Cardiac muscle cell (in vitro differentiated cells and primary cell): ENCODE measurements around the gene ACAP2. TPM values are rescaled to one million over a fixed set of nuclear protein-coding genes. Genes with fewer than 3 reads are reported as not detected.
A peak's percentile ranks its signal among the peaks of the same experiment; 100 is the strongest.

ENCODE experiments used
- DNase-seq, 2 donors: peaks; one replicate each; pipeline versions ENCODE4 v3.0.0 to v3.0.0-alpha.2; 2010 to 2017; ENCODE audit warnings: low read depth in 1 of 2, low spot score in 1 of 2
- H3K27ac ChIP-seq: fragments of 200-600 bp; sonication (generic); 2 replicates; pipeline ENCODE4 v1.5.1; 2016
- H3K27me3 ChIP-seq: fragments of 200-600 bp; sonication (generic); 2 replicates; pipeline ENCODE4 v1.6.0; 2016; ENCODE audit warnings: control low read depth
- H3K36me3 ChIP-seq: fragments of 200-600 bp; sonication (generic); 2 replicates; pipeline ENCODE4 v1.5.1; 2016; ENCODE audit warnings: control low read depth
- H3K4me1 ChIP-seq: fragments of 200-600 bp; sonication (generic); 2 replicates; pipeline ENCODE4 v1.8.1; 2017; ENCODE audit warnings: low read depth, mild to moderate bottlenecking, mixed run types
- H3K4me3 ChIP-seq: fragments of 200-600 bp; sonication (generic); 2 replicates; pipeline ENCODE4 v1.5.1; 2016; ENCODE audit warnings: mild to moderate bottlenecking
- H3K9me3 ChIP-seq: fragments of 200-600 bp; sonication (generic); 2 replicates; pipeline ENCODE4 v1.5.1; 2017; ENCODE audit warnings: low read depth, mild to moderate bottlenecking, control low read depth
- polyA plus RNA-seq: library from polyadenylated mRNA; unstranded; fragments of >200 nt; fragmentation: Nextera tagmentation; extraction: Ambion mirVana; gene quantifications from 2 replicates; pipeline ENCODE4 v1.2.1, GENCODE V29; 2016
- total RNA-seq: library from RNA; depleted of rRNA; stranded (reverse); fragments of >200 nt; gene quantifications from 2 replicates; pipeline ENCODE4 v1.2.3, GENCODE V29; 2016
- TF ChIP-seq, protein P1 (sequence below): IDR thresholded peaks from 2 replicates; pipeline ENCODE4 v1.5.1; 2012; ENCODE audit warnings: low read depth, mild to moderate bottlenecking, low read length

ACAP2 gene
- total and polyA plus RNA-seq, 2 experiments from 2014 or later, result 36.2 to 44.4 TPM

DNA sequence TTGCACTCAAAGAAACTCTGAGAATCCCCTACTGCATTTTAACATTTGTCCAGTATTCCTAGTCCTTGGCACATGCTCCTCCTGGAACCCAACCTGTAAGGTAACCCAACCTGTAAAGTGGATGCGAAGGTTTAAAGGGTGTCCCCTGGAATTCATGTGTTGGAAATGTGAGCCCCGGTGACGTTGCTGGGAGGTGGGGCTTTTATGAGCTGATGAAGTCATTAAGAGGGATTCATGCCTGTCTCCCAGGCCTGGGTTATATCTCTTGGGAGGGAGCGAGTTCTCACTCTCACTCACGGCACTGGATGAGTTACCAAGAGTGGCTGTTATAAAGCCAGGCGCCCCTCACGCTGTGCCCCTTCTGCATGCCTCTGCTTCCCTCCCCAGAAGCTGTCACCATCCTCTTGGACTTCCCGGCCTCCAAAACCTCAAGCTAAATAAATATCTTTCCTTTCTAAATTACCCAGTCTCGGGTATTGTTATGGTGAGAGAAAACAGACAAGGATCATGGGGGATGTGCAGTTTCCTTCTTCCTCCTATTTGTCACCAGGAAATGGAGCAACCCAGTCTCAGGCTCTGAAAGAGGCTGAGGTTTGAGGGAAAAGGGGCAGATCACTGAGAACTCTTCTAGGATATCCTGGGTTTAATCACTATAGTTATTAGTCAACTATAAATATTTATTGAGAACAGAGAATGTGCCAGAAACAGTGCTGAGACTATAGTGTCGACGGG, 179.5 kb downstream of the ACAP2 start:
- Histone ChIP-seq H3K27me3 (no peaks in the 10 kb centered on the region), H3K4me3 (no peak overlapping the region), H3K36me3 (no peaks in the 10 kb centered on the region), H3K9me3 (no peaks in the 10 kb centered on the region), H3K4me1 (peaks cover 12% of the 10 kb centered on the region), H3K27ac (no peak overlapping the region)
- TF ChIP-seq, protein P1, sequence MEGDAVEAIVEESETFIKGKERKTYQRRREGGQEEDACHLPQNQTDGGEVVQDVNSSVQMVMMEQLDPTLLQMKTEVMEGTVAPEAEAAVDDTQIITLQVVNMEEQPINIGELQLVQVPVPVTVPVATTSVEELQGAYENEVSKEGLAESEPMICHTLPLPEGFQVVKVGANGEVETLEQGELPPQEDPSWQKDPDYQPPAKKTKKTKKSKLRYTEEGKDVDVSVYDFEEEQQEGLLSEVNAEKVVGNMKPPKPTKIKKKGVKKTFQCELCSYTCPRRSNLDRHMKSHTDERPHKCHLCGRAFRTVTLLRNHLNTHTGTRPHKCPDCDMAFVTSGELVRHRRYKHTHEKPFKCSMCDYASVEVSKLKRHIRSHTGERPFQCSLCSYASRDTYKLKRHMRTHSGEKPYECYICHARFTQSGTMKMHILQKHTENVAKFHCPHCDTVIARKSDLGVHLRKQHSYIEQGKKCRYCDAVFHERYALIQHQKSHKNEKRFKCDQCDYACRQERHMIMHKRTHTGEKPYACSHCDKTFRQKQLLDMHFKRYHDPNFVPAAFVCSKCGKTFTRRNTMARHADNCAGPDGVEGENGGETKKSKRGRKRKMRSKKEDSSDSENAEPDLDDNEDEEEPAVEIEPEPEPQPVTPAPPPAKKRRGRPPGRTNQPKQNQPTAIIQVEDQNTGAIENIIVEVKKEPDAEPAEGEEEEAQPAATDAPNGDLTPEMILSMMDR, result no peak
- DNase-seq, result peak in 1 of 2 donors; percentile 14

DNA sequence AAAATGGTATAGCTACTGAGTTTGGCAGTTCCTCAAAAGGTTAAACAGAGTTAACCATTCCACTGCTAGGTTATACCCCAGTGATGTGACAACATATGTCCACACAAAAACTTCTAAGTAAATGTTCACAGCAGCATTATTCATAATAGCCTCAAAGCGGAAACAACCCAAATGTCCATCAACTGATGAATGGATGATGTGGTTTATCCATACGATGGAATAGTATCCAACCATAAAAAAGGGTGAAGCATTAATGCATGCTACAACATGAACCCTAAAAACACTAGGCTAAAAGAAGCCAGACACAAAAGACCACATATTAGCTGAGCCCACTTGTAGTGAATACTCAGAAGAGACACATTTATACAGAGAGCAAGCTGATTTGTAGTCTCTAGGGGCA, 180.9 kb downstream of the ACAP2 start:
- H3K27ac ChIP-seq, result no peak overlapping the region
- no peaks in the 10 kb centered on the region for H3K9me3 ChIP-seq
- TF ChIP-seq, protein P1, result no peak
- H3K4me3 ChIP-seq, result no peak overlapping the region
- peaks cover 12% of the 10 kb centered on the region for H3K4me1 ChIP-seq
- H3K36me3 ChIP-seq, result no peaks in the 10 kb centered on the region
- H3K27me3 ChIP-seq, result no peaks in the 10 kb centered on the region
- DNase-seq, result no peak

DNA sequence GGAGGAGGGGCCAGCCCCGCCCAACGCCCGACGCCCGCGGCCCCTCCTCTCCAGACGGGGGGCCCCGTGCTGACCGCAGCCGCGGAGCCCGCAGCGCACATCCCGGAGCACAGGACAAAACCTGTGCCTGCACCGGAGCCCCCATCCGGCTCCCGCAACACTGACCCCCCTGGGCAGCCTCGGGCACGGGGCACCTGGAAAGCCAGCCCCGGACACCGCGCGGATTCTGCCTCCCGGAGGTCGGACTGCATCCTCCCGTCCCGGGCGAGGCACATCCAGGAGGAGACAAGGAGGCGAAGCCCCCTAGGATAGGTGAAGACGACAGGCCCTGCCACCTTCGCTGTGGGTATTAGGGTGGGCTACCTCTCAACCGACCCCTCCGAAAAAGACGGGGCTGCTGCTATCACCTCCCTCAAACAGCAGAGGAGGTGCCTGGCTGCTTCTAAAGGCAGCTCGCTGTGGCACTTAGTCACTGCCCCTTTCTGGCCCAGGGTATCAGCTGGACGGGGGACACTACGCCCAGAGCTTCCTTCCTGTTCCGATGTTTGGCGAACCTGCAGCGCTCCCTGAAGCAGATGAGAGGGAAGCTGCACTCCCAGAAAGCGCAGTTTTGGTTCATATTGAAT, 182.4 kb downstream of the ACAP2 start:
- DNase-seq, result peak in 1 of 2 donors; percentile 25
- H3K4me3 ChIP-seq, result peak overlapping the region; percentile 58
- no peaks in the 10 kb centered on the region for H3K9me3 ChIP-seq
- TF ChIP-seq, protein P1, result no peak
- peaks cover 12% of the 10 kb centered on the region for H3K4me1 ChIP-seq
- no peak overlapping the region for H3K27ac ChIP-seq
- no peaks in the 10 kb centered on the region for H3K27me3 ChIP-seq
- H3K36me3 ChIP-seq, result no peaks in the 10 kb centered on the region

DNA sequence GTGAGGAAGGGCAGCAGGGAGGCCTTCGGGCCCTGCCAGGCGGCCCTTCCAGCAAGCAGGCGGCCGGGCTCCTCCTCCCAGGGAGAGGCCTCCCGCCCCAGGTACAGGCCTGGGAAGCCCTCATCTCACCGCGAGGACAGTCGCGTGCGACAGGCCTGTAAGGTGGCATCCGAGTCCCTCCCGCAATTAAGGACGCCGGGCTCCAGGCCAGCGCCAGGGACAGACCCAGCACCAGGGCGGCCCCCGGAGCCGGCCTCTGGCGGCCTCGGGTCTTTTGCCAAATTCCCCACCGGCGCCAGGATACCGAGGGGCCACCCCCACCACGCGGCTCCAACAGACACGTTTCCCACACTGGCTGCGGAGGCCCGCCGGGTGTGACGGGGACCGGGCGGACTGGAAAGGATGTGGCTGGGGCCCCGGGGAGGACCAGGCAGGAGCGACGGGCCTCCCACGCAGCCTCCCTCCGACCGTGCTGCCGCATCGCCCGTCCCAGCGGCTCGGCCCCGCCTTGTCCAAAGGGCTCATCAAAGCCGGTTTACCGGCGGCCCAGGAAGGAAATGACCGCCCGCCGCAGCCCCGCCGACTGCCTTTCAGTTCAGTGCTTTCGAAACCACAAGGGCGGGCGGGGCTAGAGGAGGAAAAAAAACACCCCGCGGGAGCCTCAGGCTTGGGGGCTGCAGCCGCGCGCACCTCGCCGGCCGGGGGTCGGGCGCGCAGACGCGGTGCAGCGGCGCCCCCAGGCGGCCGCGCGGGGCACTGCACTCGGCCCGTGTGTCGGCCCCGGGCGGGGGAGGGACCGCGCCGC, 183.1 kb downstream of the ACAP2 start:
- TF ChIP-seq, protein P1, result peak; percentile 27
- no peaks in the 10 kb centered on the region for H3K9me3 ChIP-seq
- DNase-seq, result peak; percentile 93 to 98
- H3K4me3 ChIP-seq, result peak overlapping the region; percentile 58
- H3K27ac ChIP-seq, result peak overlapping the region; percentile 73
- H3K27me3 ChIP-seq, result no peaks in the 10 kb centered on the region
- peaks cover 12% of the 10 kb centered on the region for H3K4me1 ChIP-seq
- no peaks in the 10 kb centered on the region for H3K36me3 ChIP-seq

DNA sequence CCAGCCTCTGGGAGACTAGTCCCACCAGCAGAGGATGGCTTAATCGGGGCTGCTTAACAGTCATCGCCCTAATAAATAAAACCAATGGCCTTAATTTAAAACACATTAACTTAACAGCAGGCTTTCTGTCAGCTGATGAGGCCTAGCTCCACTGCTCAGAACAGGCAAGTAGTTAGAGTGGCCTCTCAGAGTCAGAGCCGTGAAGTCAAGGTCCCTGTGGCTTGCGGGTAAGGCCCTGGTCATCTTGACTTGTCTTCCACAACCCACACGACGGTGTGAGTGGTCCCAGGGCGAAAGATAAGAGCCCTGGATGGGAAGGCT, 183.7 kb downstream of the ACAP2 start:
- Histone ChIP-seq H3K27ac (peak overlapping the region; percentile 73), H3K4me3 (no peak overlapping the region), H3K27me3 (no peaks in the 10 kb centered on the region), H3K9me3 (no peaks in the 10 kb centered on the region), H3K4me1 (peaks cover 12% of the 10 kb centered on the region), H3K36me3 (no peaks in the 10 kb centered on the region)
- DNase-seq, result no peak
- TF ChIP-seq, protein P1, result no peak
